ENCODE results near the gene FADS6.
"Not testable (repeated sequence)": the region's sequence is repeated elsewhere in the genome, so short reads cannot be mapped to it uniquely, and the experiment has no call there.

The FADS6 gene

DNA sequence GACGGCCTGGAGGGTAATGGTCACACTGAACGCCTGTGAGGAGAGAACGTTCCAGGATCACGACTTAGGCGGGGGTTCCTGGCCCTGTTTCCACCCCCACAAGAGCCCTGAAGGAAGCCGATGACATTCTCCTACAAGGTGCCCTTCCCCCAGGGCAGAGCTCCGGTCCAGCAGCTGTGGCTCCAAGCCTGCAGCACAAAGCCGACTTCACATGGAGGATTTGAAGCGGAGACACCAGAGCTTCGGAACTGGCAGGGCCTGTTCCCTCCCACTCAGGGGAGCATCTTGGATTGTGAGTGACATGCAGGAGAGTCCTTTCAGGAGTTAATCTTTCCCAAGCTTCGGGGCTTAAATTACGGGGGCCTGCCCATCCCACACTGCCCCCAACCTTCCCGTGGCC, 5.0 kb downstream of the FADS6 start:
- DNase-seq (ENCODE audit: low spot score) = no peak

DNA sequence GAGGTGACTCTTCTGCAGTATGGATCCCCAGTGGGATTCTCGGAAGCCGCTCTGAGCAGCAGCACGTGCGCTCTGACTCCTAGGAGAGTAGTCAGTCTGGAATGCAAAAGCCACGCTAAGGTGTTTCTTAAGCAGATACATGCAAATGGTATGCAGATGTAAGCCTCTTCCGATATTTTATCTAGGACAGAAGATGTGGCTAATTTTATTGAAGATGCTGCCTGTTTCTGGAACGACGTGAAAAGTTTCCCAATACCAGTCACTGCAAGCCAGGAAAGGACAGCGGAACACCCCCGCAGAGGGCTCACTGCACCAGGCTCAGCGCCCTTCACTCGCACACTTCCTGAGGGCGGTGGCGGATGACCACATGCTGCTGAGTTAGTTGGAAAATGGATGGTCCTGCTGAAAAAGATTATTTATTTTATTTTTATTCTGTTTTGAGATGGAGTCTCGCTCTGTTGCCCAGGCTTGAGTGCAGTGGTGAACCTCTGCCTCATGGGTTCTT, 10.1 kb downstream of the FADS6 start:
- DNase-seq (ENCODE audit: low spot score) = no peak

DNA sequence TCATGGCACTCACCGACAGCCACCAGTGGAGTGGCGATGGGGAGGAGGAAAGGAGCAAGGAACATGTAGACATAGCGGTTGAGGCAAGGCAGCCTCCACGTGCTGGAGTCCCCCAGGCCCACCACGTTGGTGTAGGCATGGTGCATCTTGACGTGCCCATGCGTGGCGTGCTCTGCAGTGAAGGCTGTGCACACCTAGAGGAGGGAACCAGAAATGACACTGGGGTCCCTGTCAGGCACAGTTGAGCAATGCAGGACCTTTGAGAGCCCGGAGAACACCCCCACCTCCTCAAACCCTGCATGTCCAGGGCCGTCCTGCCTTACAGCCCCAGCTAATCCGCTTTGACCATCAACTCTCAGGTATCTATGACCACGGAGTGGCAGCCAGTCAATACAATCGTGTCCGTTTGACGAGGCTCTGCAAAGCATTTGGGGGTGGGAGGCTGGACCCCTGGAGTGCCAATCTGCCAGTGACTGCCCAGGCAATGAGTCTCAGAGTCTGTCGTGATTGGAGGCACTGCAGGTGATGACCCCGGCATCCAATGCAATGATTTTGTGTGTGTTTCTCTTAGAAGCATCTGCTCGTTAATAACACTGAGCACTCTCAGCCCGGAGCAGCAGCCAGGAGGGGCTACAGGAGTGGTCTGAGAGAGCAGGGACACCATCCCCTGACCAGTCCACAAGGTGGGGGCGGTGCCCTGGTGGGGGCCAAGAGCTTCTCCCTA, 10.8 kb downstream of the FADS6 start:
- no peak for DNase-seq (ENCODE audit: low spot score)

DNA sequence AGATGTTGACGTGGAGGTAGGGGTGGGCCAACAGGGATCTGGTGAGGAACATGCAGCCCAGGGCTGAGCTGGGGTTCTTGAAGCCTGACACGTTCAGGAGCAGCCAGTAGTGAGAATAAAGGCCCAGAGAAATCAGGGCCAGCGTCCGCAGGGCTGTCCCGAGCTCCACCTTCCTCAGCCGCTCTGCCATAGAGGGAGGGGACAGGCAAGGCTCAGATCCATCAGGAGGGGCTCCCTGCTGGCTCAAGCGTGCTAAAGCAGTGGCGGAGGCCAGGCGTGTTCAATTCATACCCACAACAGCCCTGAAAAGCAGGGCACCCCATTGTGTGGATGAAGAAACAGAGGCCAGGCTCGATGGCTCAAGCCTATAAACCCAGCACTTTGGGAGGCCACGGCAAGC, 12.4 kb downstream of the FADS6 start:
- no peak for DNase-seq (ENCODE audit: low spot score)

DNA sequence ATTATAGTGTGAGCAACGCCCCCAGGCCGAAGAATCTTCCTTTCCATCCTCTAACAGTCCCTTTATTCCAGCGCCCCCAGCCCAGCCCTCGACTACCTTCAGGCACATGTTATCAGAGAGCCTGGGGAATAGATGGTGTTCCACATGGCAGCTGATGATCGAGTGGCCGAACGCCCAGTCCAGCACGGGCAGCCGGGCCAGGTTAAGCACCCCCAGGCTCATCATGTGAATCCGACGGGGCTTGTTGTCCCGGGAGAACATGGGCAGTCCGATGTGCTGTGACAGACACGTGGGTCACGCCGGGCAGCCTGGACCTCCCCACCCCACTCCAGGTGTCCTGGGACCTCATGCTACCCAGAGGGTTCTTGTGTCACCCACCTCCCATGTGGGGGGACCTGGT, 14.1 kb downstream of the FADS6 start:
- DNase-seq (ENCODE audit: low spot score) = no peak

DNA sequence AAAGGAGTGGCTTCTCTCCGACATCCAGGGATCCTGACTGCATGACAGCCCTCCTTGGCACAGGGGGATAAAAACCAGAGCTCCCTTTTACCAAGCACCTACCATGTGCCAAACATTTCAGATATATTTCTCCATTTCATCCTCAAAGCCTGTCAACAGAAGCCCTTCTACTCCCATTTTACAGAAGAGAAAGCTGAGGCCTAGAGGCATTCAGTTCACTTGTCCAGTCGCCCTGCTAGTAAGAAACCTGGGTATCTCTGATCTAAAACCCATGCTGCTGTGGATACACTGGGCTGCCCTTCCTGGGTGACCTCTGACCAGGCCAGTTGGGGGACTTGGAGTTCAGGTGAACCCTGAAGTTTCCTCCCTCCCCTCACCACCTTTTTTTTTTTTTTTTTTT, 14.8 kb downstream of the FADS6 start:
- no peak for DNase-seq (ENCODE audit: low spot score)

DNA sequence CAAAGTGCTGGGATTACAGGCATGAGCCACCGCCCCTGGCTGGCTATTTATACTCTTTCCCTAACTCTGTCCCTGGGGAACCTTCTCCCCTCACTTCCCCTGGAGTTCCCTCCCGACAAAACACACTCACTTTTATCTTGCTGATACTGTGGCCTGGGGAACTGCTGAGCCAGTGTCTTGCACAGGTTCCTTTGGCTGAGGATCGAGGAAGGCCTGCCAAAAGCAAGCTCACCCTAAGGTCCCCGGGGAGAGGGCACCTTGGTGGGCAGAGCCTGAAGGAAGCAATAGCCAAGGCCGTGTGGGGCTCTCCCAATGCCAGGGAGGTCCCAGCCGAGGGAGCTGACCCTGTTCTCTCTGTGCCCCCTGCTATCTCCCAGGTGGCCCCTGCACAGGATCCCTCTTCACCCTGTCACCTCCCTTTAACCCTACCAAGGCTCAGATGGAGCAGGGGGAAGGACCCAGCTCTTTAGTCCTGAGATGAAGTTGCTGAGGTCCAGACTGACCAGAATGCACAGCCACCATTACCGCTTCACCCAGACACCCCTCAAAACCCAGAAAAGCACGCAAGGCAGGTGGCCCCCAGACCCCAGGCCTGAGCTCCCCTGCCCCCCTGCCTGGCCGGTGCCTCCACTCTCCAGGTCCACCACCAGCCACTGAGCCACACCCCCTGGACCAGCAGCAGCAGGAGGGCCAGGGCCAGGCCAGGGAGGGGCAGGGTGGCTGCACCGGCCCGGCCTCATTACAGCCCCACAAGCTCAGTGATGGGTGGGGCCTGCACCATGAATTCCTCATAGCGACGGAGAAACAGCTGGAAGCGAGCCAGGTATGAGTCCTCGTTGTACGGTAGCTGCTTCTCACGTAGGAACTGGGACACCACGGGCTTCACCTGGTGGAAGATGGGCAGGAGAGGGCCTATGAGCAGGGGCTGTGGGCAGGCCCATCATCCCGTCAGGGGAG, 15.6 kb downstream of the FADS6 start:
- DNase-seq (ENCODE audit: low spot score) = no peak

DNA sequence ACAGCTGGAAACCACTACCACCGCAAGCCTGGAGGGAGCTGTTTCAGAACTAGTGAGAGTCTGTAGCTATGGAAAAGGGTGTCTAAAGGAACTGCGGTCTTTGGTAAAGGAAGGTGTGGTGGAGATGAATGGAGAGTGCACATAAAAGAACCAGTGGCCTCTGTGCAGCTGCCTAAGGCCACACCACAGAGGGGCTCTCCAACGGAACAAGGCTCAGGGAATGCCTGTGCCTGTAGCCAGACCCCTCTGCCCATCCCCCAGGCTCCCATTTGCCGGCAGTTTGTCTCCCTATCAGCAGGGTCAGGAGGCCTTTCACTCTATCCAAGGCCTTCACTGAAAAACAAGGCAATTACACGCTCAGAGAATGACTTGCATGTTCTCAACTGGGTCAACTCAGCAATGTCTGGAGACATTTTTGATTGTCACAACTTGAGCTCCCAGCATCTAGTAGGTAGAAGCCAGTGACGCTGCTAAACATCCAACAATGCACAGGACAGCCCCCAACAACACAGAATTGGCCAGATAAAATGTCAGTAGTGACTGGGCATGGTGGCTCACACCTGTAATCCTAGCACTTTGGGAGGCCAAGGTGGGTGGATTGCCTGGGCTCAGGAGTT, 17.3 kb downstream of the FADS6 start:
- DNase-seq (ENCODE audit: low spot score) = no peak

DNA sequence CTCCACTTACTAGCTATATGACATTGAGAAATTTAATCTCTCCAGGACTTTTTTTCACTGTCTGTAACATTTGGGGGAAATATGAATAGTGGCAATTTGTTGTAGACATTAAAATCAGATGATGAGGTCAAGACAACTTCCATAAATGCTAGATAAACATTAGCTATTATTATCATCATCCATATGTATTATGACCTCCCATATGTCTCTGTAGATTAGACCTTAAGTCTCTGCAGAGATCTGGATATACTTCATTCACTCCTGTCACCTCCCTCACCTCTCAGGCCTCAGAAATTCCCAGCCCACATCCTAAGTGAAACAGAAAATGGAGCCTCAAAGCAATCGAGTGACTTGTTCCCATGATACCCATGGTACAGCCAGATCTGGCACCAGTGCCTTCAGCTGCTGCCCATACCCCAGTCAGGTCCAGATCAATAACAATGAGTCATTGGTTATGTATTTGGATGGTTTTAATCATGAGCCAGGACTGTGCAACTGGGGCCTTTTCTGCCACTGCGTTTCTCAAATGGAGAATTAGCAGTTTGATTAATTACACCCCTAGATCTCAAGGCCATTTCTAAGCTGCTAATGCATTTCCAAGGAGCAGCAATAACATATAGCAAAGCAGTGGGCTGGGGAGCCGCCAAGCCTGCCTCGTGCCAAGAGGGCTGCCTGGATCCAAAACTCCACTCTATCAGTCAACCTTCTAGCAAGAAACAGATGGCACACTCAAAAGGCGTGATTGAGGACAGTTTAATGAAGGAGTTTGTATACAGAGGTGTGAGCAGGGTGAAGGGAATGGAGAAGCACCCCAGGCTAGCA, 18.1 kb downstream of the FADS6 start:
- DNase-seq (ENCODE audit: low spot score) = no peak

DNA sequence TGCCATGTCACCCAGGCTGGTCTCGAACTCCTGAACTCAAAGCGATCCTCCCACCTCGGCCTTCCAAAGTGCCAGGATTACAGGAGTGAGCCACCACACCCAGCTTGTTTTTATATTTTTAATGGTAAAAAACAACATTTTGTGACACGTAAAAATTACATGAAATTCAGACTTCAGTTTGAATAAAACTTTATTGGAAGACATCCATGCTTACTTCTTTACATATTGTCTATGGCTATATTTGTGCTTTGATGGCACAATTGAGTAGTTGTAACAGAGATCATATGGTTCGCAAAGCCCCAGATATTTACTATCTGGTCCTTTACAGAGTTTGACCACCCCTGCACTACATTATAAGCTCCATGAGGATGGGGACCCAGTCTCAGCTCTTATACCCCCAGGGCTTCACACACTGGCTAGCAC, 18.8 kb downstream of the FADS6 start:
- DNase-seq (ENCODE audit: low spot score) = no peak

DNA sequence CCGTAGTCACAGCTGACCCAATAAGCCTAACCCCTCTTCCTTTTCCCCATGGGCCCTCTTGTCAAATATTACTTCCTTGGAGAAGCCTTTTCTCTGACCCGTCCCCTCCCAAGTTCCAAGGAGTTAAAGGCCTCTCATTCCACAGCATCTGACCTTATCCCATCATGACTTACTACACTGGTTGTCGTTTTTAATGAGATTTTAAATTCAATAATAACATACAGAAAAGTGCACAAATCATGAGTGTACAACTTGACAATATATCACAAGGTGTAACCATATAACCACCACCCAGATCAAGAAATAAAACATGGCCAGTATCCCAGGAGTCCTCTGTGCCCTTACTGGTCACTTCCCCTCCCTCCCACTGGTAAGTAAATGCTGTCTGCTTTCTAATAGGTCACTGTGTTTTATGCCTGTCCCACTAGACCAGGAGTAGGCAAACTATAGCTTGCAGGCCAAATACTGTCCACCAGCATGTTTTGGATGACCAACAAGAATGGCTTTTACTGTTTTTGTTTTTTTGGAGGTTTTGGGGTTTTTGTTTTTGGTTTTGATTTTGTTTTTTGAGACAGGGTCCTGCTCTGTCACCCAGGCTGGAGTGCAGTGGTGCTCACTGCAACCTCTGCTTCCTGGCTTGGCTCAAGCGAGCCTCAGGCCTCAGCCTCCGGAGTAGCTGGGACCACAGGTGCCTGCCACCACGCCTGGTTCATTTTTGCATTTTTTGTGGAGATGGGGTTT, 19.4 kb downstream of the FADS6 start:
- no peak for DNase-seq (ENCODE audit: low spot score)

DNA sequence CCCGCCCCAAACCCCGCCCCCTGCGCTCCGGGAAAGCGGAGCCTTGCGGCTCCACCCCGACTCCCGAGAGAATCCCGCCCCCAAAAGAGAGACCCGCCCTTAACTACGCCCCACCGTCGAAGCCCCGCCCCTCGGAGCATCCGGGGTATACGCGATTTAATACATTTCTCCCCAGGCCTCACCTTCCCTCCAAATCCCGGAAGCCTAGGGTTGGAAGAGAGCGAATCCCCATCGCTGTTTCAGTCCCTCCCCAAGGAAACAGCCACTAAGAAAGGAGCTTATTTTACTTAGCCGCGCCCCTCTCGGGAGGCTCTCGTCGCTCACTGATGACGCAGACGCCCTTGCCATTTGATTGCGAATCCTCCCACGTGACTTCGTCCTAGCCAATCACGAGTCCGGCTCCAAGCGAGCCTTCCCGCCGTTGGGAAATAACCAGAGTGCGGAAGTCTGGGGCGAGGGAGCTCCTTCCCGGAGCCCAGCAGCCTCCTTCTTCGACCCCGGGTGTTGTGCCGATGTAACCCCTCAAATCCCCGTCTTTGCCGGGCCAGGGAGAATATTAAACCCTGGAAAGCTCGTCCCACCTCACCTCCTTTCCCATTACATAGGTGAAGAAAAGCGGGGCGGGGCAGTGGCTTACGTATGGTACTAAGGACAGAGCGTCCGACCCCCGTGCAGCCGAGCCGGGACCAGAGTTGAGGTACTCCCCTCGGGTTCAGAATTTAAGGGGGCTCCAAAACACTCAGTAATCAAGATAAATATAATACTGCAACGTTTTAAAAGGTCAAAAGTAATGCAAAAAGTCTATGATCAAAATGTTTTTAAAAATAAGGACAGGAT, 20.2 kb downstream of the FADS6 start:
- DNase-seq (ENCODE audit: low spot score) = peak; percentile 99

DNA sequence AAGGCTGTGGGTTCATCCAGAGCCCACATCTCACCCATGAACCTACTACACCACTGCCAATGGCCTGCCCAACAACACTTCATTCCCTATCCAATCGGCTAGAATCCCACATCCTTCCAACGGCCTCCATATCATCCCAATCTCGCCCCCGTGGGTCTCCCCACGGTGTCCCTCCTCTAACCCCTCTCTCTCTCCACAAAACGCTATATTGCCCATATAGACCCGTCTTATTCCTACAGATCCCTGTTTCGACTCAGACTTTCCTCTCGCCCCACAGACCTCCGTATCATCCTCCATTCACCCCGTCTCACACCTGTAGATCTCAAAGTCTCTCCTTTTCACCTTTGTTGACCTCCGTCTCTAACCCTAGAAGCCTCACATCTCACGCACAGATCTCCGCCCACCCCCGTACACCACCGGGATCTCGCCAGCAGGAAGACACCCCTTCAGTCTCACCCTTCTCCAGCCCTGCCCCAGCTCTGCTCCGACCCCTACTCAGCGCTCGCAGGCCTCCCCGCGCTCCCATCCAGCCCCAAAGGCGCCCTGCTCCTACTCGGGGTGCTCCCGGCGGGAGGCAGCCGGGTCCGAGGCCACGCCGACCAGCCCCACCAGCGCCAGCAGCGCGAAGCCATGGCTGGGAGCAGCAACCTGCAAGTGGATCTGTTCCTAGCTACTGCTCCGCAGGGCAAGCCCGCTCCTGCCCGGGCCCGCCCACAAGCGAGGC, 21.0 kb downstream of the FADS6 start, which contains the start of gene FDXR:
TSS of gene FDXR (minus strand) at position 682 of the 724 bp plus-strand sequence. CDS start at position 632, 50 bp downstream.
- no peak for DNase-seq (ENCODE audit: low spot score)

DNA sequence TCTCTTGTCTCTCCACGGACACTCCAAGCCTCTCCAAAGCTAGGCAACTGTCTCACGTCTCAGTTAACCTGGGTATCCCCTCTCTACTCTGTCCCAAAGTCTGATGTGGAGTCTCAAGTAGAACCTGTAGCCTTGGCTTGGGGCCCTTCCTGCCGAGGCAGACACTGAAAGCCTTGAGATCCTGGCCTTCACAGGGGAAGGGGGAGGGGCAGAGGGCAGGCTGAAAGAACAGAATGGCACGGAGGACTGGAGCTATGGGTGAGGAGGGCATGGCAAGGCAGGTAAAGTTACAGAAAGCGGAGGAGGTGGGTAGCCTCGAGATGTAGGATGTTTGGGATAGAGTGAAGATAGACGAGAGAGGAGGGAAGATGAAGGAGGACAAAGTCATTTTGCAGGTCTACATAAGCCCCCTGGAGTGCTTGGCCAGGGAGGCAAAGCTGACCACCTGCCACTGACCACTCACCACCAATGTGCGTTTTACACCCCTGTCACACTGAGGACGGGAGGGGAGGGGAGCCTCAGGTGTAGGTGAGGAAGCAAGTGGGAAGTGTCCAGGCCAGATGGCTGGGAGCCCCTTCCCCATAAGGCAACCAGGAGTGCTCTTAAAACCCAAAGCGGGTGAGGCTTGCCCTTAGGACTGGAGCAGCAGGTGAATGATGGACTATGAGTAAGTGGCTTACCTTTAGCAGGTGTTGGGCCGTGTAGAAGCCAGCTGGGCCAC, 21.9 kb downstream of the FADS6 start:
- no peak for DNase-seq (ENCODE audit: low spot score)

DNA sequence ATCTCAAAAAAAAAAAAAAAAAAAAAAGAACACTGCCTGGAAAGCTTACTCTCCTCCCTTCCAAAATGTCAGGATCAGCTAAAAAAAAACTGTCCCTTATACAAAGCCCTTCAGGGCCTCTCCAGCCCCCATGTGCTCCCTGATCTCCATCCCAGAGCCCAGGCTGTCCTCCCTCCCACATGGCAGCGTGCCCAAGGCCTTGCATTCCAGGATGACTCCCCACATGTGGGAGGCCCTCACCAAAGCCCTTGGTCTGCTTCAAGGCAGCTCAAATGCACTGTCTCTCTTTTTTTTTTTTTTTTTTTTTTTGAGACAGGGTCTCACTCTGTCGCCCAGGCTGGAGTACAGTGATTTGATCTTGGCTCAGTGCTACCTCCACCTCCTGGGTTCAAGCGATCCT, 22.9 kb downstream of the FADS6 start:
- DNase-seq (ENCODE audit: low spot score) = no peak

DNA sequence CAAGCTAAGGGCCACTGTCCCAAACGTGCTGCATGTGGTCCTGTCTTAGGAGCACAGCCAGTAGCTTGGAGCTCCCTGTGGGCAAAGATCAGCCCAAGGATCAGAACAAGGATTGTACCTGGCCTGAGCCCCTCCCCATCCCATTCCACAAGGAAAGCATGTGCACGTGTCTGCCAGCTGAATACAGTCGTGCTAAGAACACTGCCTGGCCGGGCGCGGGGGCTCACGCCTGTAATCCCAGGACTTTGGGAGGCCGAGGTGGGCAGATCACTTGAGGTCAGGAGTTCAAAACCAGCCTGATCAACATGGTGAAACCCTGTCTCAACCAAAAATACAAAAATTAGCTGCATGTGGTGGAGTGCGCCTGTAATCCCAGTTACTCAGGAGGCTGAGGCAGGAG, 23.4 kb downstream of the FADS6 start:
- DNase-seq (ENCODE audit: low spot score) = not testable (repeated sequence)

DNA sequence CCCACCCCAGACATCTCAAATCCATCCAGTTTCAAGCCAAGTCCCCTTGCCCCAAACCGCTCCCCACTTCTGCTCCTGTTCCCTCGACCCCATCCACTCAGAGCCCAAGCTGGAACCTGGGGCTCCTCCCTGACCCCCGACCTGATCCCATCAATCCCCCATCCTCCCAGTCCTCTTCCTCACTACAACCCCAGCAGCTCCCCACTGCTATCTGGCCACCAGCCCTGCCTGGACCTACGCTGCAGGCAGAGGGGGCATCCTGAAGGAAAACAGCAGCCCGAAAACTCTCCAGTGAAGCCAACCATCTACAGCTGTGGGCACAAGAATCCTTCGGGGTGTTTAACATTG, 24.6 kb downstream of the FADS6 start:
- no peak for DNase-seq (ENCODE audit: low spot score)

DNA sequence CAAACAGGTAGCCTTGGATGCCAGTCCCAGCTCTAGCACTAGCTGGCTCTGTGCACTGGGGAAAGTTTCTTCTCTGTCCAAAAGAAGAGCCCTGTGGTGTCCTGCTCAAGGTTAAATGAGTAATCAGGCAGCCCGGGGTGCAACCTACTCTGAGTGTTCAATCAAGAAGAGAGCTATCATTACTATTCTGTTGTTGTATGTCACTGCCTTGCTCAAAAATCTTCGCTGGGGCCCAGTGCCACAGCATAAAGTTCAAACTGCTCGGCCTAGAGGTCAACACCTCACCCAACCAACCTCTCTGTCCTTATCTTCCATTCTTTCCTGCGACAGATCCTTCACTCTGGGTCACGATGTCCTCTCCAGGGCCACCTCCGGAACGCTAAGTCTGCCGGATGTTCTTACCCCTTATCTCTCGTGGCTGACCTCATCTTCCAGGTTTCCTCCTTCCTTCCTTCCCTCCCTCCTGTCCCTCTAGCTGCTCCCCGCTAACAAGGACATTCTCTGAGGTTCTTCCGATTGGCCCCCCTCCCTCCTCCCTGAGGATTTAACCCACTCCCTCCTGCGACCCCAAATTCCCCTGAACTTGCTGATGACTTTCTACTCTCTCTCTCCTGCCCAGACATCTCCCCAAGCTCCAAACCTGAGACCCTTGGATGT, 25.1 kb downstream of the FADS6 start:
- no peak for DNase-seq (ENCODE audit: low spot score)
